ENCODE measurements around the gene TCF23.
"Not testable (repeated sequence)": the region's sequence is repeated elsewhere in the genome, so short reads cannot be mapped to it uniquely, and the experiment has no call there.

The TCF23 gene

DNA sequence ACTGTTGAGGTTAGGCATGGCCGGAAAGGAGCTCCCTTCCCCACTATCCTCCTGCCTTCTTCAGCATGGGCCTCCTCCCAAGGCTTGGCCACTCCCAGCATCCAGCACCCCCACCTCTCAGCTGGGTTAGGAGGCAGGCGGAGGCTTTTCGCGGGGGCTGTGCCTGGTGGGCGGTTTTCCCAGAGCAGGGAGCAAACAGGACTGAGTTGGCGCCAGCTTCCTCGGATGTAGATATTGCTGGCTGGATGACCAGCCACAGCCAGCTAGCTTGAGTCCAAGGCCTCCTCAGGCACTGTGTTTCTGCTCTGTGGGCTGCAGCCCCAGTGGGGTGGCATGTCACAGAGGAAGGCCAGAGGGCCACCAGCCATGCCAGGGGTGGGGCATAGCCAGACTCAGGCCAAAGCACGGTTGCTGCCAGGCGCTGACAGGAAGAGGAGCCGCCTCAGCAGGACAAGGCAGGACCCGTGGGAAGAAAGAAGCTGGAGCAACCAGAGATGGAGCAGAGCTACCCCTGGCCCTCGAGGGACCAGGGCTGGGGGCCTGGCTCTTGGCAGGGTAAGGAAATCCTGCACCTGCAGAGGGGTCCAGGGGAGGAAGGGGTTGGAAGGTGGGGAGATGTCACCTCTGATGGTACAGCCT lies at the start of gene TCF23:
Gene TCF23 (plus strand): TSS at position 204 of the 639 bp plus-strand sequence. CDS start 130 bp downstream, at position 334.
- DNase-seq (ENCODE audit: low spot score): no peak

DNA sequence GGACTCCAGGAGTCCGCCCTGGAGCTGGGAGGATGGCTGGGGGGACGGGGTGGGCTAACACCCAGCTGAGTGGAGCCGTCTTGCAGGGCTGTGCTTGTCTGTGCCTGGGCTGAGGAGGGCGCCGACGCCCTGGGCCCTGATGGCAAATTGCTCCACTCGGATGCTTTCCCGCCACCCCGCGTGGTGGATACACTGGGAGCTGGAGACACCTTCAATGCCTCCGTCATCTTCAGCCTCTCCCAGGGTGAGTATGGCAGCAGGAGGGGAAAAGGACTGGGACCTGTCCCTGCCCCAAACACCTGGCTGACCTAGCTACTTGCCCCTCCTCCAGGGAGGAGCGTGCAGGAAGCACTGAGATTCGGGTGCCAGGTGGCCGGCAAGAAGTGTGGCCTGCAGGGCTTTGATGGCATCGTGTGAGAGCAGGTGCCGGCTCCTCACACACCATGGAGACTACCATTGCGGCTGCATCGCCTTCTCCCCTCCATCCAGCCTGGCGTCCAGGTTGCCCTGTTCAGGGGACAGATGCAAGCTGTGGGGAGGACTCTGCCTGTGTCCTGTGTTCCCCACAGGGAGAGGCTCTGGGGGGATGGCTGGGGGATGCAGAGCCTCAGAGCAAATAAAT lies 49.4 kb upstream of the TCF23 start:
- no peak for DNase-seq (ENCODE audit: low spot score)

DNA sequence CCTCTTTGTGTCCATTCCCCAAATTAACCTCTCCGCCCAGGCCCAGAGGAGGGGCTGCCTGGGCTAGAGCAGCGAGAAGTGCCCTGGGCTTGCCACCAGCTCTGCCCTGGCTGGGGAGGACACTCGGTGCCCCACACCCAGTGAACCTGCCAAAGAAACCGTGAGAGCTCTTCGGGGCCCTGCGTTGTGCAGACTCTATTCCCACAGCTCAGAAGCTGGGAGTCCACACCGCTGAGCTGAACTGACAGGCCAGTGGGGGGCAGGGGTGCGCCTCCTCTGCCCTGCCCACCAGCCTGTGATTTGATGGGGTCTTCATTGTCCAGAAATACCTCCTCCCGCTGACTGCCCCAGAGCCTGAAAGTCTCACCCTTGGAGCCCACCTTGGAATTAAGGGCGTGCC lies 48.8 kb upstream of the TCF23 start:
- no peak for DNase-seq (ENCODE audit: low spot score)

DNA sequence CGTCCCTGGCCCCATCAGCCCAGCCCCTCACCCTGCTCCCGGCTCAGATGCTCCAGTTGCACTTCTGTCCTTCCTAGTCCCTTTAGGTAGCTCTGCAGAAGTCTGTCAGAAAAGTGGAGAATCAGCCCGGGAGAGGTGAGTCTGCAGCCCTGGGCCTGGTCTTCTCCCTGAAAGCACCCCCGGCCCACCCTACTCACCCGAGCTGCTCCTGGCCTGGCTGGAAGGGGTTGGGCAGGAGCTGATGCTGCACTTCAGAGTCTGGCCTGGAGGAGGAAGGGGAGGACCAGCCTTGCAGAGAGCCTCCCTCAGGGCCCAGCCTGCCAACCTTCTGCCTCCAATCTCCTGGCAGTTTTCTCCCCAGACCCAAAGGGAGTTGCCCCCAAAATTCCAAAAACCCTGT lies 46.5 kb upstream of the TCF23 start:
- no peak for DNase-seq (ENCODE audit: low spot score)

DNA sequence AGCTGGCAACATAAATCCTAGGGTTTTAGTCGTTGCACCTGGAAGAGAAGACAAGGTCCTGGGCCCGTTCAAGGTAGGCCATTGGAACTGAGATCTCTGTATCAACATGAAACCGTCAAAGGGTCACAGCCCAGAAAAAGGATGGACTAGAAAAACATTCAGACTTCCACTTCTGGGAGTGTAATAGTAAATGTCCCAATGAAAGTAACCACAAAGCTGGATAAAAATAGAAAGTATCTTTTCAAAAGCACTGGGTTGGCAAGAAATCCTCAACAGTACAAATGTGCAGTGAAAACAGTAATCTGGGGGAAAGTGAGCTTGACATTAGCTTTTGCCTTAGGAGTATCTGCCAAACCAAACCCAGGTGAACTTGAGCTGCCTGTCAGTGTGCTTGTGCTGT lies 42.8 kb upstream of the TCF23 start:
- DNase-seq (ENCODE audit: low spot score): no peak

DNA sequence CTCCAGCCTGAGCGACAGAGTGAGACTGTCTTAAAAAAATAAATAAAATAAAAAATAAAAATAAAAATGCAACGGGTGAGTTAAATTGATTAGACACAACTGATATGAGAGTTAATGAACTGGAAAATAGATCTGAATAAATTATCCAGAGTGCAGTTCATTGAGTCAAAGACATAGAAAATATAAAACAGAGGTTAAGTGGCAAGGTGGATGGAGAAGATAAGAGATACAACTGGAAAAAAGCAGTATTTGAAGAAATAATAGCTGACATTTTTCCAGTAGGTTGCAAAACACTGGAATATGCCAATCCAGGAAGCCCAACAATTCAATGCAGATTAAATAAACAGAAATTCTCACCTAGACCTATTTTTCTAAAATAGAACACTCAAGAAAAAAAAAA lies 40.6 kb upstream of the TCF23 start:
- no peak for DNase-seq (ENCODE audit: low spot score)

DNA sequence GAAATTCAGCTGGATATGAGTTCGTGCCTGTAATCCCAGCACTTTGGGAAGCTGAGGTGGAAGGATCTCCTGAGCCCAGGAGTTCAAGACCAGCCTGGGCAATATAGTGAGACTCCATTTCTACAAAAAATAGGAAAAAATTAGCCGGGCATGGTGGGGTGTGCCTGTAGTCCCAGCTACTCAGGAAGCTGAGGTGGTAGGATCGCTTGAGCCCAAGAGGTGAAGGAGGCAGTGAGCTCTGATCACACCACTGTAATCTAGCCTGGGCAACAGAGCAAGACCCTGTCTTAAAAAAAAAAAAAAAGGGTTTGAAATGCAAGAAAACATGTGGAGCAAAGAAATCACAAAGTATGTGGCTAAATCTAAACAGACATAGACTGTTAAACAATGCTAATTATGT lies 39.7 kb upstream of the TCF23 start:
- no peak for DNase-seq (ENCODE audit: low spot score)

DNA sequence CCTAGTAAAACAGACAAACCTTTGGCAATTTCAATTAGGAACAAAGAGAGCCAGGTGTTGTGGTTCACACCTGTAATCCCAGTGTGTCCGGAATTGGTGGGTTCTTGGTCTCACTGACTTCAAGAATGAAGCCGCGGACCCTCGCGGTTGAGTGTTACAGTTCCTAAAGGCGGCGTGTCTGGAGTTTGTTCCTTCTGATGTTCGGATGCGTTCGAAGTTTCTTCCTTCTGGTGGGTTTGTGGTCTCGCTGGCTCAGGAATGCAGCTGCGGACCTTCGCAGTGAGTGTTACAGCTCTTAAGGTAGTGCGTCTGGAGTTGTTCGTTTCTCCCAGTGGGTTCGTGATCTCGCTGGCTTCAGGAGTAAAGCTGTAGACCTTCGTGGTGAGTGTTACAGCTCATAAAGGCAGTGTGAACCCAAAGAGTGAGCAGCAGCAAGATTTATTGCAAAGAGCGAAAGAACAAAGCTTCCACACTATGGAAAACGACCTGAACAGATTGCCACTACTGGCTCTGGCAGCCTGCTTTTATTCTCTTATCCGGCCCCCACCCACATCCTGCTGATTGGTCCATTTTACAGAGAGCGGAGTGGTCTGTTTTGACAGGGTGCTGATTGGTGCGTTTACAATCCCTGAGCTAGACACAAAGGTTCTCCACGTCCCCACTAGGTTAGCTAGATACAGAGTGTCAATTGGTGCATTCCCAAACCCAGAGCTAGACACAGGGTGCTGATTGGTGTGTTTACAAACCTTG lies 38.0 kb upstream of the TCF23 start:
- not testable (repeated sequence) for DNase-seq (ENCODE audit: low spot score)

DNA sequence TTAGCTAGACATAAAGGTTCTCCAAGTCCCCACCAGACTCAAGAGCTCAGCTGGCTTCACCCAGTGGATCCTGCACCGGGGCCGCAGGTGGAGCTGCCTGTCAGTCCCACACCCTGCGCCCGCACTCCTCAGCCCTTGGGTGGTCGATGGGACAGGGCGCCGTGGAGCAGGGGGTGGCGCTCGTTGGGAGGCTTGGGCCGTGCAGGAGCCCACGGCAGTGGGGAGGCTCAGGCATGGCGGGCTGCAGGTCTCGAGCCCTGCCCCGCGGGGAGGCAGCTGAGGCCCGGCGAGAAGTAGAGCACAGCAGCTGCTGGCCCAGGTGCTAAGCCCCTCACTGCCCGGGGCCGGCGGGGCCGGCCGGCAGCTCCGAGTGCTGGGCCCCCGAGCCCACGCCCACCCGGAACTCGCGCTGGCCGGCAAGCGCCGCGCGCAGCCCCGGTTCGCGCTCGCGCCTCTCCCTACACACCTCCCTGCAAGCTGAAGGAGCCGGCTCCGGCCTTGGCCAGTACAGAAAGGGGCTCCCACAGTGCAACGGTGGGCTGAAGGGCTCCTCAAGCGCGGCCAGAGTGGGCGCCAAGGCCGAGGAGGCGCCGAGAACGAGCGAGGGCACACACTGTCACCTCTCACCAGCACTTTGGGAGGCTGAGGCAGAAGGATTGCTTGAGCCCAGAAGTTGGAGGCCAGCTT lies 37.3 kb upstream of the TCF23 start:
- not testable (repeated sequence) for DNase-seq (ENCODE audit: low spot score)

DNA sequence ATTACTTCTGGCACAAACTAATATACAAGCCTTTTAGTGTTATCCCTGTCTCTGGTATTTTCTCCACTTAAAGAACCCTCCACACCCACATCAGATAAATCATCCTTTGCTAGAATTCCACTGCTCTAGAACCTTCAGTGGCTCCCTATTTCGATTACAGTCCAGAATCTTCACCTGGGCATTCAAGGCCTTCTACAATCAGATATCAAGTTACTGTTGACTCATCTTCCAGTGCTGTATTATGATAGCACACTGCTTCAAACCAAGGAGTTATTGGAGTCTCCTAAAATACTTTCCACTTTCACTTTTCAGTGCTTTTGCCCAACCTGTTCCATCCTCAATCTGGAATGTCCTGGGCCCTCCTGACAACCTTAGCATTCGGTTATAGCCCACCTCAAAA lies 33.3 kb upstream of the TCF23 start:
- no peak for DNase-seq (ENCODE audit: low spot score)

DNA sequence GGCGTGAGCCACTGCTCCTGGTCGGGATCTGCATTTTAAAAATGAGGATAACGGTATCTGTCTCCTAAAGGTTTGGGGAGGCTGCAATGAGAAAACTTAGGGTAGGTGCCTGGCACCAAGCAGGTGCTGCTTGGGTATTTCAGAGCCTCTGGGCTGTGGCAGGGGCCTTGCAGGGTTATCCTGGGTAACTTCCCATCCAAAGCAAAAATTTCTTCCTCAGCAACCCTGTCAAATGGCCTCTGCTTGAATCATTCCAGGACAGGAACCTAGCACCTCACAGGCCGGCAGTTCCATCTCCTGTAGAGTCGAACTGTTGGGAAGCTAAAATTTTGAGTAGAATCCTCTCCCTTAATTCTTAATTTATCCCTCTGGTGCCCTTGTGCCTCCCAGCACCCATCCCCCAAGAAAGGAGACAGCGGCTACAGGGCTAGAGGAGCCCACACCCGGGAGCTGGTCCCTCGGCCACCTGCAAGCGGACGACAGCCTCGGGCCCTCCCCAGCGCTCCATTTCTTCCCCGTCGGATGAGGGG lies 30.7 kb upstream of the TCF23 start:
- no peak for DNase-seq (ENCODE audit: low spot score)

DNA sequence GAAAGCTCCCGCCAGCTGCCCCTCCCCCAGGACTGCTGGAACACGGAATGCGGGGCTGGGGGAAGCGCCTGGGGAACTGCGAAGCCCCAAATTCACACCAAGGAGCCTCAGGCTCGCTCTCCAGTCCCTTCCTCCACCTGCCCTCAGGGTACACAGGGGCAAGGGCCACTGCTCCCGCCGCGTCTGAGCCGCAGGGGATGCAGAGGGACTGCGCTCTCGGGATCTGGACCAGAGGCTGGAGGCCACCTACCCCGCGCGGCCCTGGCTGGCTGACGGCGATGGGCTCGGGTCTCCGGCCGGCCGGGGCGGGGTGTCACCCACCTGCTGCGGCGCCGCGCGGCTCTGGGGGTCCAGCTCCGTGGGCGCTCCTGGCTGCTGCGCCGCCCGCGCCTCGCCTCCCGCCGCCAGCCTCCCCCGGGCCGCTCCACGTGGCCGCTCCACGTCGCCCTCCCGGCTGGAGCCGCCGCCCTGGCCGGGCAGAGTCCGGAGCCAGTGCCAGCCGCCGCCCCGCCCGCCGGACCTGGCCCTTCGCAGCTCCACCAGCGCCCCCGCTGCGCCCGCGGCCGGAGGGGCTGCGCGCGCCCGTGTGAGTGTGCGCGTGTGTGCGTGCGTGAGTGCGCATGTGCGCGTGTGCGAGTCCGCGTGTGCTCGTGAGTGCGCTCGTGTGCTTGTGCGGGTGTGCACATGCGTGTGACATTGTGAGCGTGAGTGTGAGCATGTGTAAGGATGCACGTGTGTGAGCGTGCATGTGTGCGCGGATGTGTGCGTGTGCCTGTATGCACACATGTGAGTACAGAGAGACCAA lies 30.1 kb upstream of the TCF23 start, which contains the start of gene CGREF1:
Gene CGREF1 (minus strand): TSS at position 604 of the 805 bp plus-strand sequence. CDS start 14,762 bp downstream, outside the sequence.
- DNase-seq (ENCODE audit: low spot score): no peak

DNA sequence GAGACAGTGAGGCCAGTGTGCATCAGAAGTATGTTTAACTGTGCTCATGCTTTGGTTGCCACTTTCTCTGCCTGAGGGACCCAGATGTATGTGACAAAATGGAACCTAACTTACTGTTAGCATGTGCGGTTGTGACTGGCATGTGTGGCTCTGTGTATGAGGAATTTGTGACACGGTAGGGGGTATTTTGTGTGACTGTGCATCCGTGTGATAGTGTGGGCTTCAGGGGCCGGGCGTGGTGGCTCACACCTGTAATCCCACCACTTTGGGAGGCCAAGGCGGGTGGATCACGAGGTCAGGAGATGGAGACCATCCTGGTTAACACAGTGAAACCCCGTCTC lies 29.5 kb upstream of the TCF23 start:
- not testable (repeated sequence) for DNase-seq (ENCODE audit: low spot score)

DNA sequence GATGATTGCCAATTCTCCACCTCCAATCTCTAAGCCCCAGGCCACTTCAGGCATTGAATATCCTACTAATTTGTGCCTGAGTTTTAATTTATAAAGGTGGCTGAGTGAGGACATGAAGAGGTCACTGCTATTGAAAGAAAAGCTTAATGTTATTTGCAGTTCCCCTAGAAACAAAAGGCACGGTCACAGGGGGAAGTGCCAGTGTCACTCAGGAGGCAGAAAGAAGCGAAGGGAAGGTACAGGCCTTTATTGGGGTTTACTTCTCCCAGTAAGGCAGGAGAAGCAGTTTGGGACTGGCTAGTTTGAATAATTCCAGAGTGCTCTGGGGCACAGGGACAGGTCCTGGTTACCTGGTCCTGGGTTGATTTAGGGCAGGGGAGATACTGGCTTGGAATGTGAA lies 26.9 kb upstream of the TCF23 start:
- no peak for DNase-seq (ENCODE audit: low spot score)

DNA sequence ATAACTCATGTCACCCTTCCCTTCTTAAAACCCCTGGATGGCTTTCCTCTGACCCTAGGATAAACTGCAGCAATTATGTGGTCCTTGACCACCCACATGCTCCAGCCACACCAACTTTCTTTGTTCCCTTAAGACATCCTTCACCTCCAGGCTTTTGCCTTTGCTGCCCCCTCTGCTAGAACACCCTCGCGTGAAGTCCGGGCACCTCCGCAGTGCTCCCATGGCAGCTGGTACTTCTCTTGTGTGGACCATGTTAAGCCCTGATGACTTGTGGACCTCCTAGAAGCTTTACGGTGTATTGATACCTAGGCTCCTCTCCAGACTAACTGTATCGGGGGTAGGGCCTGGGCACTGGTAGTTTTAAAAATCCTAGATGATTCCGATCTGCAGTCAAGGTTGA lies 26.0 kb upstream of the TCF23 start:
- DNase-seq (ENCODE audit: low spot score): no peak

DNA sequence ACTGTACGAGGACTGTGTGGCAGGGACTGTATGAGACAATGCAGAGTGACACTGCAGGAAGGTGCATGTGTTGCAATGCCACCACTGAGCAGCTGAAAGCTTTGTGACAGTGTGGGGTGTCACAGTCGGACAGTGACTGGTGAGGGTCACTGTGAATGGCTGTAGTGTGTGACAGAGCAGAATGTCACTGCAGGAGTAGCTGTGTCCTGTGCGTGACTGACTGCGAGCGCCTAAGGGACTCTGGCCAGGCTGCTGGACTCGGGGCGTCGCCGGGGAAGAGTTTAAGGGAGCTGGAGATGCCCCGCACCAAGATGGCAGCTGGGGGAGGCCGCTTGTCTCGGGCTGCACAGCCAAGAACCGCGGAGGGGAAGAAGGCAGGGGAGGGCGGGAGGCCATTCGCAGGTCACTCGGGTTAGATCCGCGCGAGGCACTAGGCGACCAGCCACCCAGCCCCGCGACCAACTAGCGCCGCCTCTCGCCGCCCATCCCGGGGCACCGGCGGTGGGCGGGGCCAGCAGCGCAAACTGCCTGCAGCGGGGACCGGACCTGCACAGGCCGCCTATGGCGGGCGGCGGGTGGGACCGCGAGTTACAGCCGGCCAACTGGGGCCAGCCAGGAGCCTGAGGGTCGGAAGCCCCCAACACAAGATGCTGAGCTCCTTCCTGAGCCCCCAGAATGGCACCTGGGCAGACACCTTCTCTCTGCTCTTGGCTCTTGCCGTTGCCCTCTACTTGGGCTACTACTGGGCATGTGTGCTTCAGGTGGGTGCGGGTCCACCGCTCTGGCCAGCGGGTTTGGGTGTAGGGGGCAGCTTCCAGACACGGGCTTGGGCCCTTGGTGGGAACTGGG lies 25.3 kb upstream of the TCF23 start, which contains the start of gene ABHD1:
Gene ABHD1 (plus strand): TSS at position 514 of the 849 bp plus-strand sequence. CDS start 134 bp downstream, at position 648.
- DNase-seq (ENCODE audit: low spot score): no peak

DNA sequence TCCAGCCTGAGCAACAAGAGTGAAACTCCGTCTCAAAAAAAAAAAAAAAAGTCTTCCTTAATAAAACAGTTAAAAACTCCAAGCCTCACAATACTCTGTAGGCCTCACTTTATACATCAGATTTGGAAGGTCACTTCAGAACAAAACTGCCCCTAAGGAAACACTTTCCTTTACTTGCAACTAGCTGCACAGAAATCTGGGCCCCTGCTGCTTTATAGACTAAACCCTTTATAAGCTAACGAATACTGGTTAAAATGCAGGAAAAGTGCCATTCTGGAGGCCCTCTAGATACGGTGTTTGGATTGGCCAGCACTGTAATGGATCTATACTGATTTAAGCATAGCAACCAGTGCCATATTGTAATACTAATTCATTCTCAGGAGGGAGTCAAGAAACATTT lies 23.7 kb upstream of the TCF23 start:
- DNase-seq (ENCODE audit: low spot score): no peak

DNA sequence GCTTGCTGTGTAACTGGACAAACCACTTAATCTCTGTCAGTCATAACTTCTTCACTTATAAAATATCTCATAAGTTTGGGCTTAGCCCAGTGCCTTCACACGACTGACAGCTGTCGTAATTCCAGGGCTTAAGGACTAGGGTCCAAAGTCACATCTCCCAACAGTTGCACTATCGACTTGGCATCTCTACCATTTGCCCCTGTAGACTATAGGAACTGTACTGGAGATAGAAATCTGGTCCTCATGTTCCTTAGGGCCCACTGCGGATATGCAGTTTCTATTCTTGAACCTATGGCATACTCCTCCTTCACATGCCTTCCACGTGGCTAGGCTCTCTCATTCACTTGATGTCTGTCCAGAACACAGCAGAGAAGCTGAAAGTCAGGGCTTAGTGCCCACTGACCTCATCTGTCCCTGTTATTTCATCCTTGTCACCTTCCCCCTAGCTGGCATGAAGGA lies 22.5 kb upstream of the TCF23 start:
- no peak for DNase-seq (ENCODE audit: low spot score)

DNA sequence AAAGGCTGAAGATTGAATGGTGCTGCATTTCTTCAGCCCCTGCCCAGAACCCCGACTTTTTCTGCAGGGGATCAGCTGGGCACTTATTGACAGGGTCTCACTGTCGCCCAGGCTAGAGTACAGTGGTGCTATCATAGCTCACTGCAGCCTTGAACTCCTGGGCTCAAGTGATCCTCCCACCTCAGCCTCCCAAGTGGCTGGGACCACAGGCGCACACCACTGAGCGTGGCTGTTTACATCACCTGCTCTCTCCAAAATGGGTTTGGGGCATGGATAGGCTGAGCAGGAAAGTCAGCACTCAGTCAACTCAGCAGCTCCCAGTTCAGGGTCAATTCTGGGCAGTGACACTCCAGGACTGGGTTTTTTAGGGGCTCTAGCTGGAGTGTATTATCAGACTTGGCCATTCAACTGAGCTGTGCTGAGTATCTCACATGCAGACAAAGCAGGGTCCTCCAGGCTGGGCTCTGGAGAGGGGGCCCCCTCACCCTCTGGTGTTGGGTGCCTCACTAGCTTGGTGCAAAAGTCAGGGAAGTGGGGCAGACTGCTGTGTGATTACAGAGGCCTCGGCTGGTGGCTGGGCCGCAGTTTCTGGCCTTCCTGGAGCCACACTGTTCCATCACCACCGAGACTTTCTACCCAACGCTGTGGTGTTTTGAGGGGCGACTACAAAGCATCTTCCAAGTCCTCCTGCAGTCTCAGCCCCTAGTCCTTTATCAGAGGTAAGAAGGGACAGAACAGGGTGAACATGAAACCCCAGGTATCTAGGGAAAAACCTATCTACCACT lies 20.7 kb upstream of the TCF23 start:
- no peak for DNase-seq (ENCODE audit: low spot score)

Measured in NAMALWA (cell line).